ENCODE results near the gene AUTS2.

Gene AUTS2

GRCh38 chr7:69982197-69982596 is 383.9 kb downstream of the AUTS2 start:
- FAIRE-seq: no peak
- DNase-seq (ENCODE audit: extremely low spot score, insufficient read length, low read depth): no peak

- FAIRE-seq (no peak), DNase-seq (ENCODE audit: extremely low spot score, insufficient read length, low read depth) (no peak)
These were observed 391.3 kb downstream of the AUTS2 start for GRCh38 chr7:69989551-69989950.

DNA sequence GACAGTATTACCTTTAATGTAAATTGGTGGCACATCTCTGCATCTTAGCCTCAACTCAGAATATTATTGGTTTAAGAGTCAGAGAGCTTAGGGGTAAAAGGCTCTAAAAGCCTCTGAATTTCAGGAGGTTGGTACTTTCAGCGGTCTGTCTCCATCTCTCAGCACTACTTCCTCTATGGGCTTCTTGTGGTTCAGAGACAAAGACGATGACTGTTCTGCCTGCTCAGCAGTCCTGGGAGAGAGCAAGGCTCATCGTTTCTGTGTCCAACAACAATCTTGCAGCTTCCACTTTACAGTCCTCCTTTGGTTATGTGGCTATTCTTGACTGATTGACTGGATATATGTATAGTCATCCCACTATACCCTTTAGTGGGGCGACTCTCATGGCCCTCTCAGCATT is 394.7 kb downstream of the AUTS2 start:
- DNase-seq (ENCODE audit: extremely low spot score, insufficient read length, low read depth) (no peak), FAIRE-seq (no peak)

- FAIRE-seq (no peak), DNase-seq (ENCODE audit: extremely low spot score, insufficient read length, low read depth) (no peak)
These were observed 395.9 kb downstream of the AUTS2 start for GRCh38 chr7:69994218-69994617.

DNA sequence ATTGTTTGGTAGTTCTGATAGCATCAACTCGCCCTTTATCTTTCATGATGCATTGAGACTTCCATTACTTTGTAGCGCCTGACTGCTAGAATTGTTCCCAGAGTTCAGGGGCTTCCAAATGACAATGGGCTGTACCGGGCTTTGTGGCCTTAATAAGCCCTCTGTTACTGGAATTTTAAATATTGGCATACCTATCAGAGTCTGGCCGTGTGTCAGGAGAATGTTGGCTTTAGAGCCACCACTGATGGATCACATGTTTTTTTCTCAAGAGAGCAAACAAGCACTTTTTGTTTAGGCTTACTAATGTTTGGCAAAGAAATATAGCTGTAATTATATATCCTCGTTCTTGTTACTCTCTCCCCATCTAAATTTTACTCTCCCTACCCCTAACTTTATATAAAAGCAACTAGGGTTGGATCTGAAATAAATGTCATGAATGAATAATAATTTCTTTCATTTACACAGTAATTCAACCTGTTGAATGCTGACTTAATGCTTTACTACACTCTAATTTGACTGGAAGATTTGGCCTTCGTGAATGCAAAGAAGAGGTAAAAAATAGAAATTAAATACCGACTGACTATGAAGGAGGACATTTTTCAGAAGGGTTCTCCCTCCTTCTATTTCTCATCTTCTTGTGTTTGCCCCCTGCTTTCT is 396.7 kb downstream of the AUTS2 start:
- DNase-seq (ENCODE audit: extremely low spot score, insufficient read length, low read depth): no peak
- FAIRE-seq: no peak

DNA sequence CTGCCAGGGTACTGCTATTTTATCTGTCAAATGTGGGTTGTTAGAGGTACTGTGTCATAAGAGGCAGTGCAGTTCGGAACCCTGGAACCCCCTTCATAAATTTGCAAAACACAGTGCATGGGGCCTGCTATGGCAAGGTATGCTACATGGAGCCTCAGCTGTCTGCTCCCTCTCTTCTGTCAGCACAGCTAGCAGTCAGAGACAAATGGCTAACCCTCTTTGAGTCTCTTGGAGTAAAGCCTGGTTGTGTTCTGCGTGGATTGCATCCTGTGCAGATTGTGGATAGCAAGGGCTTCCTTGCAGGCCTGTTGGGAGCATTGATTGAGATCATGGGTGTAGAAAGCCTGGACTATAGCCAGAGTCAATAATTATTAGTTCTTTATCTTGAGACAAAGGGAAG is 397.8 kb downstream of the AUTS2 start:
- FAIRE-seq: no peak
- no peak for DNase-seq (ENCODE audit: extremely low spot score, insufficient read length, low read depth)

DNA sequence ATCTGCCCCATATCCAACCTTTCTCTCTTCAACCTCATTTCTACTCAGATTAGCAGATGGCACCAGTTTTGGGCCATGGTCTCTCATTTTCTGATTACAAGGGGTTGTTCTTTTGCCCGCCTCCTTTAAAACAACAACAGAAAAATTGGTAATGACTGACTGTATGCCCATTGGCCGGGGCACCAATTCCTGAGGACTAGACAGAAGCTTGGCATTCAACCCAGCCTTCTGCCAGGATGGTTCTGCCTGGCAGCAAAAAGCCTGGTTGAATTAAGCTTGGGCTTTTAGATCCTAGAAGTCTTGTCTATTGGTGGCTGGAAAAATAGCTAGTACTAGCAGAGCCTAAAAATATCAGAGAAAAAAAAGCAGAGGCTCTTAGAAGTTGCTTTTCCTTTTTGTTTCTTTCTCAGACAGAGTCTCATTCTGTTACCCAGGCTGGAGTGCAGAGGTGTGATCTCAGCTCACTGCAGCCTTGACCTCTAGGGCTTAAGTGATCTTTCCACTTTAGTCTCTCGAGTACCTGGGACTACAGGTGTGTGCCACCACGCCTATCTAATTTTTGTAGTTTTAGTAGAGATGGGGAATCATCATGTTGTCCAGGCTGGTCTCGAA is 402.6 kb downstream of the AUTS2 start:
- no peak for FAIRE-seq

GRCh38 chr7:70005480-70005879 is 407.2 kb downstream of the AUTS2 start:
- FAIRE-seq (no peak), DNase-seq (ENCODE audit: extremely low spot score, insufficient read length, low read depth) (no peak)

More for the DNA sequence above, 402.6 kb downstream of the AUTS2 start:
- no peak for DNase-seq (ENCODE audit: extremely low spot score, insufficient read length, low read depth)

DNA sequence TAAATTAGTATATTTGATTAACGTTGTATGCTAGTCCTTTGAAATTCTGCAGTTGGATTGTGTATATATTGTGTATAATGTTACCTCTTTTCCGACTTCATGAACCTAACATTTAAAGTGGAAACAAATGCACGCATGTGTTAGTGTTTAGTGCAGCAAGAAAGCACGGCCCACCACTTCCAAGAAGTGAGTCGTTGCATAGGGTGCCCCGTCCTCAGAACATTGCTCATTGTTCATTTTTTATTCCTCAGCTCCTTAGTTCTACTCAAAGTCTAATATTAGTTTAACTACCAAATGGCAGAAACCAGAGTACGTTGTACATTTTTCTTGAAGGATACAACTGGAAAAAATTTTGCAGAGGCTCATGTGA is 407.6 kb downstream of the AUTS2 start:
- FAIRE-seq (no peak), DNase-seq (ENCODE audit: extremely low spot score, insufficient read length, low read depth) (no peak)

DNA sequence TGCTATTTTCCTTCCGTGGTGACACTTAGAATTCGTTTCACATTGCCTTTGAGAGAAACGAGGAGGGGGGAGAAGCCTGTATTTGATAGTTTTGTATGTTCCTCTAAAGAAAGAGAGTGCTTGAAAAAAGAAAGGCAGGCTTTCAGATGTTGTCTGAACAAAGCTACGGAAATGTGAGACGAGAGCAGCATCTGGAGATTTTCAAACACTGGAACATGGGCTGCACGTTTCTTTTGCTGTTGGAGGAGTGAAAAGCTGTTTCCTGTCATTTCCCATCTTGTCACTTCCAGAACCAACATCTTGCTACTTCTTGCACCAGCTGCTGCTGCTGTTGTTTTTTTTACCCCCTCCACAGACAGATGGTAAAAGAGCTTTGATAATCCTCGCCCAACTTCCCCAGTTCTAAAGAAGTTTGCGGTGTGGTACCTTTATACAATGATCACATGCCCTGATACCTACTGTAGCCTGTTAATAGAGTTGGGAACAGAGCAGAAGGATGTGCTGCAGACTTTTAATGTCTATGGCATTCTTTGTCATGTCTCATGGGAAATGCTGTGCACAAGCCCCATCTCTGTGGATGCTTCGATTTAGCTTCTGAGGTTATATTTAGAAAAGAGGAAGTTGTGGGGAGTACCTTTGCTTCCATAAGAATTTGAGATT is 408.1 kb downstream of the AUTS2 start:
- no peak for DNase-seq (ENCODE audit: extremely low spot score, insufficient read length, low read depth)
- FAIRE-seq: no peak

DNA sequence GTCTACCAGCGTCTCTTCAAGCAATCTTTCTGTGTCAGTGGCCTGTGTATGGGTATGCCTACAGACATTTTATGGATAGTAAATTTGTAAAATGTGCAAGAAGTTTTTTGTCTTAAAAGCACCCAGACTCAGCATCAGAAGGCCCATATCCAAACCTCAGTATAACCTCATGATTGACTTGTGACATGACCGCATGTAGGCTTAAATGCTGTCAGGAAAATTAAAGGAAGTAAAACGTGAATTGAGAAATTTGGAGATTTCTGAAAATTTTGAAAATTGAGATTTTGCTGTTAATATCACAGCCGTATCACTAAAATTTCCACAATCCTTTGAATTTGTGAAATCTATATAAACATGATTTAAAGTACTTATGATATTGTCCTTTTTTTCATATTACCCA is 410.2 kb downstream of the AUTS2 start:
- DNase-seq (ENCODE audit: extremely low spot score, insufficient read length, low read depth) (no peak), FAIRE-seq (no peak)

GRCh38 chr7:70014472-70015177 is 416.4 kb downstream of the AUTS2 start:
- FAIRE-seq (no peak), DNase-seq (ENCODE audit: extremely low spot score, insufficient read length, low read depth) (no peak)

GRCh38 chr7:70015353-70015752 is 417.1 kb downstream of the AUTS2 start:
- no peak for DNase-seq (ENCODE audit: extremely low spot score, insufficient read length, low read depth)
- FAIRE-seq: no peak

- no peak for DNase-seq (ENCODE audit: extremely low spot score, insufficient read length, low read depth)
- FAIRE-seq: no peak
These were observed 417.9 kb downstream of the AUTS2 start for GRCh38 chr7:70016044-70016770.

DNA sequence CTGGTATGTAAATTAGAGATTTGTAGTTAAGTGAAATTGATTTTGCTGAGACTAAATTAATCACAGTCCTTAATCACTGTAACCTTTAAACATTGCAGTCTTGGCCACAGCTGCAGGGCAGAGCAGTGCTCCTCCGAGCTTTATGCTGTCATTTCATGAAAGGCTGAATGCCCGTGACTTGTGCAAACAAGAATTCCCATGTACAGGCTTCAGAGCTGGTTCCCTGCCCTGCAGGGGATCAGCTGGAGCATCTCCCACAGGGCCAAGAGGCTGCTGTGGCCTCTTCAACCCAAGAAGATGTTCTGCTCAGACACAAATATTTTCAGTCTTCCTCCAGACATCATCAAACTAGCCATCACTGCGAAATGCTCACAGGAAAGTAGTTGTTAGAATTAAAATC is 419.1 kb downstream of the AUTS2 start:
- no peak for DNase-seq (ENCODE audit: extremely low spot score, insufficient read length, low read depth)
- FAIRE-seq: no peak

DNA sequence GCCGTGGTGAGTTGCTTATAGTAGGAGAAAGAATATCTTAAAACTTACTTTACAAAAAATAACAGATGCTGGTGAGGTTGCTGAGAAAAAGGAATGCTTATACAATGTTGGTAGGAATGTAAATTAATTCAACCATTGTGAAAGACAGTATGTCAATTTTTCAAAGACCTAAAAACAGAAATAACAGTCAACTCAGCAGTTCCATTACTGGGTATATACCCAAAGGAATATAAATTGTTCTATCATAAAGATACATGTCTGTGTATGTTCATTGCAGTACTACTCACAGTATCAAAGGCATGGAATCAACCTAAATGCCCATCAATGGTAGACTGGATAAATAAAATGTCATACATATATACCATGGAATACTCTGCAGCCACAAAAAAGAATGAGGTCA is 420.4 kb downstream of the AUTS2 start:
- no peak for DNase-seq (ENCODE audit: extremely low spot score, insufficient read length, low read depth)
- no peak for FAIRE-seq

DNA sequence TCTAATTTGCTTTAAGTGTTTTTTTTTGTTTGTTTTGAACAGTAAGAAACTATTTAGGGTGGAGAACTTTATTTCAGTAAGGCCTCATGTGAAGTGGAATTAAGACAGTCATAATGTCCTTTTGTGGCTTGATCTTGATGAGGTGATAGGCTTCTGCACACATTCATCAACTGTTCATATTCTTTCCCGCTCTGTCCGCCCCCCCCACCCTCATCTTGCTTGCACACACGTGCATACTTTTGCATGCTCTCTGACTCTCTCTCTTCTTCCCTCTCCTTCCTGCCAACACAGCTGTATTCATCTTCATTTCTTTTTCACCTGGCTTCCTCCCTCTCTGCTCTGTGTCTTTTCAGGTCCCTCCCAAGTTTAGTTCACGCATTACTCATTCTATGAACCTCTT is 429.6 kb downstream of the AUTS2 start:
- FAIRE-seq: no peak
- DNase-seq (ENCODE audit: extremely low spot score, insufficient read length, low read depth): no peak

- DNase-seq (ENCODE audit: extremely low spot score, insufficient read length, low read depth) (no peak), FAIRE-seq (no peak)
These were observed 430.3 kb downstream of the AUTS2 start for GRCh38 chr7:70028620-70029019.

GRCh38 chr7:70029993-70030392 is 431.7 kb downstream of the AUTS2 start:
- no peak for DNase-seq (ENCODE audit: extremely low spot score, insufficient read length, low read depth)
- FAIRE-seq: no peak

DNA sequence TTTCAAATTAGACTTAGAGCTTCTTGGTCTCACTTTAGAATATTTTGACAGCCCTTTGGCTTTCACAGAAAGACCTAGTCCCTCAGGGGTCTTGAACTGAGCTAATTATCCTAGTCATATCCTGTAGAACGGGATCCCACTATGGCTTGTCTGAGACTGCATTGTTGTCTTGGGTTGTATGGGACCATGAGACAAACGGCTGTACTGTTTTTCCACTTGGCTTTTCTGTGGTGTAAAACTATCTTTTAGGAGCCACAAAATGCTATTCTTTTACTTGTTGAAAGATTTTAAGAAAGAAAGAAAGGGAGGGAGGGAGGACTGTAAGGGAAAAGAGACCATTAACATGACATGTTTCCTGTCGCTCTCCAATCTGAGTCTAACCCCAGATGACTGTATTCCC is 432.5 kb downstream of the AUTS2 start:
- FAIRE-seq (no peak), DNase-seq (ENCODE audit: extremely low spot score, insufficient read length, low read depth) (no peak)
